ENCODE data around the gene AFP.

The AFP gene

DNA sequence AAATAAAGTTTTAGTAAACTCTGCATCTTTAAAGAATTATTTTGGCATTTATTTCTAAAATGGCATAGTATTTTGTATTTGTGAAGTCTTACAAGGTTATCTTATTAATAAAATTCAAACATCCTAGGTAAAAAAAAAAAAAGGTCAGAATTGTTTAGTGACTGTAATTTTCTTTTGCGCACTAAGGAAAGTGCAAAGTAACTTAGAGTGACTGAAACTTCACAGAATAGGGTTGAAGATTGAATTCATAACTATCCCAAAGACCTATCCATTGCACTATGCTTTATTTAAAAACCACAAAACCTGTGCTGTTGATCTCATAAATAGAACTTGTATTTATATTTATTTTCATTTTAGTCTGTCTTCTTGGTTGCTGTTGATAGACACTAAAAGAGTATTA is 31.6 kb upstream of the AFP start:
- no peaks in the 10 kb centered on the region for H3K4me1 ChIP-seq (ENCODE audit: insufficient read depth, poor library complexity, severe bottlenecking)
- no peaks in the 10 kb centered on the region for H3K36me3 ChIP-seq (ENCODE audit: low read depth)
- no peak overlapping the region for H3K27ac ChIP-seq (ENCODE audit: poor library complexity, severe bottlenecking)

DNA sequence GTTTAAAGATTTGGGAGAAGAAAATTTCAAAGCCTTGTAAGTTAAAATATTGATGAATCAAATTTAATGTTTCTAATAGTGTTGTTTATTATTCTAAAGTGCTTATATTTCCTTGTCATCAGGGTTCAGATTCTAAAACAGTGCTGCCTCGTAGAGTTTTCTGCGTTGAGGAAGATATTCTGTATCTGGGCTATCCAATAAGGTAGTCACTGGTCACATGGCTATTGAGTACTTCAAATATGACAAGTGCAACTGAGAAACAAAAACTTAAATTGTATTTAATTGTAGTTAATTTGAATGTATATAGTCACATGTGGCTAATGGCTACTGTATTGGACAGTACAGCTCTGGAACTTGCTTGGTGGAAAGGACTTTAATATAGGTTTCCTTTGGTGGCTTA is 30.9 kb upstream of the AFP start:
- Histone ChIP-seq H3K36me3 (ENCODE audit: low read depth) (no peaks in the 10 kb centered on the region), H3K9me3 (ENCODE audit: severe bottlenecking) (no peaks in the 10 kb centered on the region), H3K27me3 (ENCODE audit: insufficient read depth, poor library complexity, severe bottlenecking) (peaks cover 3% of the 10 kb centered on the region), H3K4me1 (ENCODE audit: insufficient read depth, poor library complexity, severe bottlenecking) (no peaks in the 10 kb centered on the region), H3K27ac (ENCODE audit: poor library complexity, severe bottlenecking) (no peak overlapping the region), H3K4me3 (ENCODE audit: severe bottlenecking) (no peak overlapping the region)
- ATAC-seq (ENCODE audit: low read depth) (no peak), DNase-seq (ENCODE audit: low spot score) (no peak)
- TF ChIP-seq CTCF (IDR thresholded peaks at IDR 0.05; ENCODE audit: poor library complexity, severe bottlenecking), result no peak

More for the DNA sequence above, 31.6 kb upstream of the AFP start:
- no peak overlapping the region for H3K4me3 ChIP-seq (ENCODE audit: severe bottlenecking)
- DNase-seq (ENCODE audit: low spot score) (no peak), ATAC-seq (ENCODE audit: low read depth) (no peak)
- H3K9me3 ChIP-seq (ENCODE audit: severe bottlenecking), result no peaks in the 10 kb centered on the region
- H3K27me3 ChIP-seq (ENCODE audit: insufficient read depth, poor library complexity, severe bottlenecking), result peaks cover 6% of the 10 kb centered on the region
- no peak for TF ChIP-seq CTCF (IDR thresholded peaks at IDR 0.05; ENCODE audit: poor library complexity, severe bottlenecking)

GRCh38 chr4:73406548-73406875 is 29.5 kb upstream of the AFP start:
- Histone ChIP-seq H3K27me3 (ENCODE audit: insufficient read depth, poor library complexity, severe bottlenecking) (peaks cover 2% of the 10 kb centered on the region), H3K9me3 (ENCODE audit: severe bottlenecking) (no peaks in the 10 kb centered on the region), H3K4me1 (ENCODE audit: insufficient read depth, poor library complexity, severe bottlenecking) (no peaks in the 10 kb centered on the region), H3K36me3 (ENCODE audit: low read depth) (no peaks in the 10 kb centered on the region), H3K4me3 (ENCODE audit: severe bottlenecking) (no peak overlapping the region), H3K27ac (ENCODE audit: poor library complexity, severe bottlenecking) (no peak overlapping the region)
- DNase-seq (ENCODE audit: low spot score) (no peak), ATAC-seq (ENCODE audit: low read depth) (no peak)
- TF ChIP-seq CTCF (IDR thresholded peaks at IDR 0.05; ENCODE audit: poor library complexity, severe bottlenecking), result no peak

- Histone ChIP-seq H3K36me3 (ENCODE audit: low read depth) (no peaks in the 10 kb centered on the region), H3K4me1 (ENCODE audit: insufficient read depth, poor library complexity, severe bottlenecking) (no peaks in the 10 kb centered on the region), H3K27ac (ENCODE audit: poor library complexity, severe bottlenecking) (no peak overlapping the region), H3K4me3 (ENCODE audit: severe bottlenecking) (no peak overlapping the region), H3K27me3 (ENCODE audit: insufficient read depth, poor library complexity, severe bottlenecking) (peaks cover 2% of the 10 kb centered on the region), H3K9me3 (ENCODE audit: severe bottlenecking) (no peaks in the 10 kb centered on the region)
- no peak for ATAC-seq (ENCODE audit: low read depth)
- no peak for TF ChIP-seq CTCF (IDR thresholded peaks at IDR 0.05; ENCODE audit: poor library complexity, severe bottlenecking)
- DNase-seq (ENCODE audit: low spot score), result no peak
These were observed 28.8 kb upstream of the AFP start for GRCh38 chr4:73407227-73407673.

DNA sequence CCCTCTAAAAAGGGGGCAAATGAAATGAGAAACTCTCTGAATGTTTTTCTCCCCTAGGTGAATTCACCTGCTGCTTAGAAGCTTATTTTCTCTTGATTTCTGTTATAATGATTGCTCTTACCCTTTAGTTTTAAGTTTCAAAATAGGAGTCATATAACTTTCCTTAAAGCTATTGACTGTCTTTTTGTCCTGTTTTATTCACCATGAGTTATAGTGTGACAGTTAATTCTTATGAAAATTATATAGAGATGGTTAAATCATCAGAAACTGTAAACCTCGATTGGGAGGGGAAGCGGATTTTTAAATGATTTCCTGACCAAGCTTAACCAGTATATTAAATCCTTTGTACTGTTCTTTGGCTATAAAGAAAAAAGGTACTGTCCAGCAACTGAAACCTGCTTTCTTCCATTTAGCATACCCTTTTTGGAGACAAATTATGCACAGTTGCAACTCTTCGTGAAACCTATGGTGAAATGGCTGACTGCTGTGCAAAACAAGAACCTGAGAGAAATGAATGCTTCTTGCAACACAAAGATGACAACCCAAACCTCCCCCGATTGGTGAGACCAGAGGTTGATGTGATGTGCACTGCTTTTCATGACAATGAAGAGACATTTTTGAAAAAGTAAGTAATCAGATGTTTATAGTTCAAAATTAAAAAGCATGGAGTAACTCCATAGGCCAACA is 27.7 kb upstream of the AFP start:
- TF ChIP-seq CTCF (IDR thresholded peaks at IDR 0.05; ENCODE audit: poor library complexity, severe bottlenecking), result no peak

More for the DNA sequence above, 27.7 kb upstream of the AFP start:
- Histone ChIP-seq H3K36me3 (ENCODE audit: low read depth) (no peaks in the 10 kb centered on the region), H3K4me1 (ENCODE audit: insufficient read depth, poor library complexity, severe bottlenecking) (no peaks in the 10 kb centered on the region), H3K4me3 (ENCODE audit: severe bottlenecking) (no peak overlapping the region), H3K9me3 (ENCODE audit: severe bottlenecking) (no peaks in the 10 kb centered on the region), H3K27ac (ENCODE audit: poor library complexity, severe bottlenecking) (no peak overlapping the region), H3K27me3 (ENCODE audit: insufficient read depth, poor library complexity, severe bottlenecking) (peaks cover 2% of the 10 kb centered on the region)
- no peak for DNase-seq (ENCODE audit: low spot score)
- ATAC-seq (ENCODE audit: low read depth), result no peak

All from RWPE2 (cell line).